H1 (cell line): ENCODE results near the gene USF1. TPM values are rescaled to one million over a fixed set of nuclear protein-coding genes. Genes with fewer than 3 reads are reported as not detected.
A peak's percentile ranks its signal among the peaks of the same experiment; 100 is the strongest.

Experiments used
- ASH2L ChIP-seq: fragments of 200-600, 300-600 bp; sonication (generic); IDR thresholded peaks from one replicate; pipeline ENCODE4 v1.7.1; 2017; ENCODE audit warnings: low read length
- CEBPB ChIP-seq: IDR thresholded peaks from 2 replicates; pipeline ENCODE4 v1.6.1; 2012; ENCODE audit warnings: low read depth, low read length
- CHD1 ChIP-seq: IDR thresholded peaks from 2 replicates; pipeline ENCODE4 v1.6.1; 2012; ENCODE audit warnings: low read depth, low read length, improper control_type of control experiment
- CHD7 ChIP-seq: fragments of 300-600 bp; sonication (generic); IDR thresholded peaks from 2 replicates; pipeline ENCODE4 v1.7.1; 2012; ENCODE audit warnings: low read length, moderate library complexity, mild to moderate bottlenecking, inconsistent platforms; ENCODE audit not compliant: insufficient replicate concordance
- E2F6 ChIP-seq: IDR thresholded peaks from 2 replicates; pipeline ENCODE4 v1.6.1; 2012; ENCODE audit warnings: inconsistent platforms
- JUN ChIP-seq: IDR thresholded peaks from 2 replicates; pipeline ENCODE4 v1.6.1; 2011; ENCODE audit warnings: low read depth, mild to moderate bottlenecking, improper control_type of control experiment, low read length
- RBBP5 ChIP-seq: IDR thresholded peaks from 2 replicates; pipeline ENCODE4 v1.7.1; 2012; ENCODE audit warnings: low read depth, mild to moderate bottlenecking, inconsistent platforms, low read length, moderate library complexity, borderline replicate concordance
- TAF1 ChIP-seq: IDR thresholded peaks from 2 replicates; pipeline ENCODE4 v1.6.1; 2011; ENCODE audit warnings: mild to moderate bottlenecking, low read depth, low read length
- polyA plus RNA-seq, 7 experiments: library from polyadenylated mRNA; depleted of rRNA in 3 of 7; stranded (reverse) in 5 of 7; unstranded in 2 of 7; fragments of >200 nt in 5 of 7; fragments of 200-250 nt in 2 of 7; gene quantifications; 1 replicate in 5 of 7; 2 replicates in 1 of 7; 4 replicates in 1 of 7; pipeline versions ENCODE4 v1.2.1 to v1.2.3, GENCODE V29; 2011 to 2013; ENCODE audit warnings: missing spikeins in 2 of 7, mixed read lengths in 2 of 7
- total RNA-seq: library from RNA; stranded (reverse); fragmentation: NEBNext Ultra II Directional; extraction: Animal tissue kit (Norgen Biotek cat#: 25700); gene quantifications from 2 replicates; pipeline ENCODE4 v1.2.1, GENCODE V29; 2021

USF1 gene
- total and polyA plus RNA-seq, 2 of the 8 experiments (the other 6 are each of a cell fraction or from before 2014, with no cell fraction given), result 45.7 to 68.9 TPM

- no peak for TF ChIP-seq JUN
- peak; percentile 70; the same call in 1 of the 2 replicates for TF ChIP-seq CEBPB
- peak; percentile 37; the same call in 1 of the 2 replicates for TF ChIP-seq TAF1
- TF ChIP-seq RBBP5, result 0 out of 2 replicates have a peak, but pooled peaks have one; percentile 40
- TF ChIP-seq CHD1, result no peak
- TF ChIP-seq E2F6, result peak; percentile 27; the same call in 1 of the 2 replicates
- TF ChIP-seq ASH2L, result no peak
- no peak for TF ChIP-seq CHD7
These were observed 32.1 kb downstream of the USF1 start (continued) for GRCh38 chr1:161013488-161014230.
